NB4 (cell line): Measurements from ENCODE around the gene LRBA.

Experiments used
- CTCF ChIP-seq: IDR thresholded peaks from one replicate; pipeline ENCODE4 v1.5.1; 2012; ENCODE audit warnings: low read depth, low read length
- POLR2A ChIP-seq: IDR thresholded peaks from 2 replicates; pipeline ENCODE4 v1.6.1; 2011; ENCODE audit warnings: mild to moderate bottlenecking; ENCODE audit not compliant: insufficient read length; ENCODE audit errors: extremely low read depth
- TF ChIP-seq, protein P1 (sequence below): IDR thresholded peaks from 2 replicates; pipeline ENCODE4 v1.6.1; 2011; ENCODE audit warnings: low read depth, low read length

DNA sequence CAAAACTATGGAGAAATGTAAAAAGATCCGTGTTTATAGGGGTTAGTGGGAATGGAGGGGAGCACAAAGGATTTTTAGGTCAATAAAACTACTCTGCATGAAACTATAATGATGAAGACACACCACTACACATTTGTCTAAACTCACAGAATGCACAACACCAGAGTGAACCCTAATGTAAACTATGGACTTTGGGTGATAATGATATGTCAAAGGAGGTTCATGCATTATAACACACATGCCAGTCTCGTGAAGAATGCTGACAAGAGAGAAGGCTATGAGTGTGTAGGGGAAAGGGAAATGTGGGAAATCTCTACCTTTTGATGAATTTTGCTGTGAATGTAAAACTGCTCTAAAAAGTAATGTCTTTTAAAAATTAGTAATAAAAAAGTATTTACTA lies 249.9 kb downstream of the LRBA start:
- TF ChIP-seq CTCF = no peak
- no peak for TF ChIP-seq POLR2A
- TF ChIP-seq, protein P1, sequence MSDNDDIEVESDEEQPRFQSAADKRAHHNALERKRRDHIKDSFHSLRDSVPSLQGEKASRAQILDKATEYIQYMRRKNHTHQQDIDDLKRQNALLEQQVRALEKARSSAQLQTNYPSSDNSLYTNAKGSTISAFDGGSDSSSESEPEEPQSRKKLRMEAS = no peak
